ENCODE results near the gene ARHGEF16.

Gene ARHGEF16

GRCh38 chr1:3481046-3481445 lies 26.6 kb downstream of the ARHGEF16 start:
- Histone ChIP-seq H3K36me3 (no peaks in the 10 kb centered on the region), H4K20me1 (peaks cover 0 to 76% (median 51%) of the 10 kb centered on the region in 11 experiments; a peak in 17 of 22 replicates), H3K27ac (no peak overlapping the region)

DNA sequence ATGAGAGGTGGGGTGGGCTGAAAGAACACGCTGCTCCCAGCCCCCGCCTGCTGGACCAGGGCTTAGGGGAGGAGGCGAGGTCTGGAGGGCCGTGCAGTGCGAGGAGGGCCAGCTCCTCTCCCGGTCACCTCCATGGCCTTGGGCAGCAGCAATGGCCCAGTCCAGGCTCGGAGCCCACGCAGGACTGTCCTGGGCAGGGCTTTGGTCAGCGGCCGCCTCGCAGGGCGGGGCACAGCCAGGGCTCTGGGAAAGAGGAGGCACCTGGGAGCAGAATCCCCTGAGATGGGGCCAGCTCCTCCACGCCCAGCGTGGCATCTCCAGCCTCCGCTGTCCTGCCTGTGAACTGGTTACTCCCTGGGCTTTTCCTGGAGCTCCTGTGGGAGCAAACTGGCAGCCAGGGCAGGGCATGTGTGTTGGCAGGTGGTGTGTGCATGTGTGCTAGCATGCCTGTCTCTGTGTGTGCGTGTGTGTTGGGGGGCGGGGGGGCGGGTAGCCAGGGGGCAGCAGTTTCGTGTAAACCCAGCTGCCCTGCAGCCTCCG lies 27.4 kb downstream of the ARHGEF16 start:
- H3K4me3 ChIP-seq, result no peak overlapping the region
- no peaks in the 10 kb centered on the region for H3K9me3 ChIP-seq (replicated peaks in 1 of 11)
- H3K36me3 ChIP-seq, result no peaks in the 10 kb centered on the region
- H3K4me2 ChIP-seq, result no peak overlapping the region
- no peak for TF ChIP-seq Cebpa-rat (IDR thresholded peaks at IDR 0.05)
- peaks cover 0 to 44% (median 33%) of the 10 kb centered on the region in 10 experiments; a peak in 14 of 20 replicates for H3K4me1 ChIP-seq
- peaks cover 0 to 76% (median 51%) of the 10 kb centered on the region in 11 experiments; a peak in 17 of 22 replicates for H4K20me1 ChIP-seq
- H3K9ac ChIP-seq, result no peak overlapping the region
- H3K27me3 ChIP-seq, result peaks cover 7 to 46% (median 33%) of the 10 kb centered on the region in 11 experiments; a peak in 20 of 22 replicates
- H3K27ac ChIP-seq, result no peak overlapping the region

More at GRCh38 chr1:3481046-3481445, 26.6 kb downstream of the ARHGEF16 start:
- peak overlapping the region in 6 of 11 experiments; percentile 44 to 67 (median 64); a peak in 11 of 22 replicates for H3K4me2 ChIP-seq
- H3K9me3 ChIP-seq (replicated peaks in 1 of 11), result no peaks in the 10 kb centered on the region
- peaks cover 0 to 44% (median 33%) of the 10 kb centered on the region in 10 experiments; a peak in 14 of 20 replicates for H3K4me1 ChIP-seq
- H3K4me3 ChIP-seq, result no peak overlapping the region
- no peak for TF ChIP-seq Cebpa-rat (IDR thresholded peaks at IDR 0.05)
- no peak overlapping the region; a peak in 1 of 22 replicates for H3K9ac ChIP-seq
- peaks cover 7 to 46% (median 33%) of the 10 kb centered on the region in 11 experiments; a peak in 20 of 22 replicates for H3K27me3 ChIP-seq

- Histone ChIP-seq H3K4me2 (no peak overlapping the region; a peak in 1 of 22 replicates), H3K9ac (no peak overlapping the region), H3K27me3 (peaks cover 7 to 44% (median 31%) of the 10 kb centered on the region in 11 experiments; a peak in 20 of 22 replicates), H3K36me3 (no peaks in the 10 kb centered on the region), H4K20me1 (peaks cover 0 to 74% (median 49%) of the 10 kb centered on the region in 11 experiments; a peak in 17 of 22 replicates), H3K9me3 (replicated peaks in 1 of 11) (no peaks in the 10 kb centered on the region), H3K4me1 (peaks cover 0 to 42% (median 32%) of the 10 kb centered on the region in 10 experiments; a peak in 14 of 20 replicates), H3K4me3 (no peak overlapping the region), H3K27ac (no peak overlapping the region)
- no peak for TF ChIP-seq Cebpa-rat (IDR thresholded peaks at IDR 0.05)
These were observed 27.9 kb downstream of the ARHGEF16 start for GRCh38 chr1:3482378-3482849.

DNA sequence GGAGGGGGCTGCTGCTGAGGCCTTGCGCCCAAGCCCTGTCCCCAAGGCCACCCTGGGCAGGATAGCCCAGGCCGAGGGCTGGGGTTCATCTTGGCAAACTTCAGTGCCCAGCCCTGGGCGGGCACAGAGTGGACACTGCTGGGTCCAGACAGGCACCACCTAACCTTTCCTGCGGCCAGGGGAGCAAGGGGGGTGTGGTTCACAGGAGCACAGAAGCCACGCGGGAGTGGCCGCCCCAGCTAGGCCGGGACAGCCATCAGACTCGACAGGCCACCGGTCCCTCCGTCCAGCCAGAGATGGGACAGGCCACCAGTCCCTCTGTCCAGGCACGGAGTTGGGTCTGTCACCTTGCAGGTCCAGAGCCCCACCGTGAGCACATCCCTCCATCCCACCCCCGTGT lies 28.9 kb downstream of the ARHGEF16 start:
- TF ChIP-seq Cebpa-rat (IDR thresholded peaks at IDR 0.05), result no peak
- Histone ChIP-seq H3K27ac (no peak overlapping the region), H3K9ac (no peak overlapping the region)

GRCh38 chr1:3483801-3484444 lies 29.5 kb downstream of the ARHGEF16 start:
- H3K27me3 ChIP-seq, result peaks cover 0 to 29% (median 20%) of the 10 kb centered on the region in 11 experiments; a peak in 15 of 22 replicates
- no peak overlapping the region for H3K9ac ChIP-seq
- no peak overlapping the region for H3K27ac ChIP-seq
- H3K4me3 ChIP-seq, result no peak overlapping the region
- H3K4me2 ChIP-seq, result no peak overlapping the region
- H3K9me3 ChIP-seq (replicated peaks in 1 of 11), result peaks cover 9 to 11% (median 11%) of the 10 kb centered on the region in 11 experiments
- TF ChIP-seq Cebpa-rat (IDR thresholded peaks at IDR 0.05), result no peak
- H4K20me1 ChIP-seq, result peaks cover 0 to 59% (median 40%) of the 10 kb centered on the region in 11 experiments; a peak in 17 of 22 replicates
- H3K4me1 ChIP-seq, result peaks cover 0 to 28% (median 20%) of the 10 kb centered on the region in 10 experiments; a peak in 14 of 20 replicates
- H3K36me3 ChIP-seq, result peaks cover 5 to 11% (median 10%) of the 10 kb centered on the region in 11 experiments; a peak in 20 of 22 replicates

More for the DNA sequence above, 28.9 kb downstream of the ARHGEF16 start:
- Histone ChIP-seq H3K4me2 (no peak overlapping the region; a peak in 1 of 22 replicates), H3K4me3 (no peak overlapping the region), H4K20me1 (peaks cover 0 to 65% (median 43%) of the 10 kb centered on the region in 11 experiments; a peak in 17 of 22 replicates), H3K4me1 (peaks cover 0 to 32% (median 22%) of the 10 kb centered on the region in 10 experiments; a peak in 14 of 20 replicates), H3K9me3 (replicated peaks in 1 of 11) (peaks cover 4 to 6% (median 5%) of the 10 kb centered on the region in 11 experiments), H3K27me3 (peaks cover 0 to 34% (median 21%) of the 10 kb centered on the region in 11 experiments; a peak in 16 of 22 replicates), H3K36me3 (peaks cover 0 to 5% (median 5%) of the 10 kb centered on the region in 11 experiments; a peak in 16 of 22 replicates)

- H3K9ac ChIP-seq, result no peak overlapping the region
- no peak overlapping the region for H3K4me3 ChIP-seq
- H3K4me2 ChIP-seq, result no peak overlapping the region
- H3K9me3 ChIP-seq (replicated peaks in 1 of 11), result peaks cover 14 to 21% (median 19%) of the 10 kb centered on the region in 11 experiments
- peaks cover 0 to 17% (median 10%) of the 10 kb centered on the region in 10 experiments; a peak in 14 of 20 replicates for H3K4me1 ChIP-seq
- no peak for TF ChIP-seq Cebpa-rat (IDR thresholded peaks at IDR 0.05)
- H4K20me1 ChIP-seq, result peaks cover 0 to 52% (median 31%) of the 10 kb centered on the region in 11 experiments; a peak in 17 of 22 replicates
- H3K27me3 ChIP-seq, result peaks cover 0 to 20% (median 14%) of the 10 kb centered on the region in 11 experiments; a peak in 14 of 22 replicates
- no peak overlapping the region for H3K27ac ChIP-seq
- peaks cover 5 to 22% (median 21%) of the 10 kb centered on the region in 11 experiments; a peak in 20 of 22 replicates for H3K36me3 ChIP-seq
These were observed 30.6 kb downstream of the ARHGEF16 start for GRCh38 chr1:3485016-3485415.

GRCh38 chr1:3488432-3488831 lies 34.0 kb downstream of the ARHGEF16 start:
- Histone ChIP-seq H3K27ac (no peak overlapping the region), H3K36me3 (peaks cover 5 to 27% (median 24%) of the 10 kb centered on the region in 11 experiments; a peak in 20 of 22 replicates), H3K4me3 (no peak overlapping the region), H3K9ac (no peak overlapping the region), H3K4me2 (no peak overlapping the region), H3K9me3 (replicated peaks in 1 of 11) (peaks cover 14 to 22% (median 19%) of the 10 kb centered on the region in 11 experiments), H3K4me1 (peaks cover 0 to 13% (median 2%) of the 10 kb centered on the region in 10 experiments; a peak in 3 of 20 replicates), H3K27me3 (no peaks in the 10 kb centered on the region), H4K20me1 (peaks cover 0 to 47% (median 20%) of the 10 kb centered on the region in 11 experiments; a peak in 16 of 22 replicates)
- no peak for TF ChIP-seq Cebpa-rat (IDR thresholded peaks at IDR 0.05)

- H3K4me1 ChIP-seq, result peaks cover 2 to 24% (median 14%) of the 10 kb centered on the region in 10 experiments; a peak in 18 of 20 replicates
- no peaks in the 10 kb centered on the region for H3K27me3 ChIP-seq
- no peak overlapping the region for H3K4me2 ChIP-seq
- no peak overlapping the region for H3K9ac ChIP-seq
- H3K9me3 ChIP-seq (replicated peaks in 1 of 11), result peaks cover 14 to 22% (median 19%) of the 10 kb centered on the region in 11 experiments
- H3K36me3 ChIP-seq, result peaks cover 5 to 36% (median 24%) of the 10 kb centered on the region in 11 experiments; a peak in 20 of 22 replicates
- no peak for TF ChIP-seq Cebpa-rat (IDR thresholded peaks at IDR 0.05)
- no peak overlapping the region for H3K4me3 ChIP-seq
- H3K27ac ChIP-seq, result no peak overlapping the region
- H4K20me1 ChIP-seq, result peaks cover 0 to 49% (median 31%) of the 10 kb centered on the region in 11 experiments; a peak in 18 of 22 replicates
These were observed 35.7 kb downstream of the ARHGEF16 start for GRCh38 chr1:3490046-3490745.

All from BLaER1 treated with 17β-estradiol and CSF1 and Interleukin-3, amounts not matched to agents 10 nM and 100 nM (cell line).